Neural cell (in vitro differentiated cells): ENCODE data around the gene ADIG.

ENCODE experiments used
- CTCF ChIP-seq: fragments of 450-650 bp; IDR thresholded peaks from 2 replicates; pipeline ENCODE4 v1.5.1; 2014; ENCODE audit warnings: antibody characterized with exemption, mild to moderate bottlenecking, moderate library complexity; ENCODE audit not compliant: poor library complexity, severe bottlenecking
- POLR2AphosphoS5 ChIP-seq: IDR thresholded peaks from 2 replicates; pipeline ENCODE4 v1.6.1; 2012

GRCh38 chr20:38557174-38557573 is 23.8 kb upstream of the ADIG start:
- TF ChIP-seq CTCF (no peak), POLR2AphosphoS5 (no peak)
